ENCODE data around the gene MAN1C1. TPM values are rescaled to one million over a fixed set of nuclear protein-coding genes. Genes with fewer than 3 reads are reported as not detected.

MAN1C1 gene
- total and polyA plus RNA-seq, 2 donors (not counting 1 experiment from before 2014, with no cell fraction given): 0.31 to 0.89 TPM

GRCh38 chr1:25674807-25675084, 58.2 kb downstream of the MAN1C1 start:
- intact Hi-C loops (cut with micrococcal nuclease): no loop called here
- Histone ChIP-seq H3K36me3 (replicated peaks in 1 of 2; ENCODE audit: control extremely low read depth in 1 of 2, control insufficient read depth in 1 of 2, extremely low read depth in 1 of 2, insufficient read depth in 2 of 2, low read length in 1 of 2) (no peaks in the 10 kb centered on the region), H3K9ac (ENCODE audit: low read length) (no peak overlapping the region), H3K27ac (ENCODE audit: low read length in 2 of 2) (no peak overlapping the region), H3K9me3 (ENCODE audit: control extremely low read depth in 1 of 3, control insufficient read depth in 2 of 3, insufficient read depth in 1 of 3, low read length in 2 of 3) (peaks cover 0 to 4% (median 0%) of the 10 kb centered on the region in 3 donors), H3K4me3 (ENCODE audit: control extremely low read depth in 1 of 5, extremely low read depth in 1 of 5, insufficient read depth in 1 of 5, low read depth in 2 of 5, low read length in 4 of 5) (no peak overlapping the region), H2AFZ (ENCODE audit: insufficient read depth, low read depth, low read length, poor library complexity, severe bottlenecking) (no peak overlapping the region), H3K4me2 (replicated peaks; ENCODE audit: low read depth, low read length, poor library complexity, severe bottlenecking) (no peak overlapping the region), H3K27me3 (replicated peaks in 1 of 4; ENCODE audit: control extremely low read depth in 1 of 4, control insufficient read depth in 3 of 4, insufficient read depth in 4 of 4, low read length in 3 of 4) (no peaks in the 10 kb centered on the region), H3K4me1 (ENCODE audit: control insufficient read depth in 2 of 2, insufficient read depth in 2 of 2, low read length in 2 of 2) (peaks cover 8 to 13% of the 10 kb centered on the region in 2 donors), H4K20me1 (ENCODE audit: control insufficient read depth, insufficient read depth, low read length, poor library complexity, severe bottlenecking) (no peaks in the 10 kb centered on the region), H3K79me2 (ENCODE audit: control insufficient read depth, insufficient read depth, low read length) (no peaks in the 10 kb centered on the region)
- DNase-seq (no peak), ATAC-seq (ENCODE audit: low read depth) (no peak)
- TF ChIP-seq EZH2 (IDR thresholded peaks at IDR 0.05; ENCODE audit: borderline replicate concordance, insufficient read depth, low read depth, low read length, poor library complexity, severe bottlenecking): no peak
- TF ChIP-seq CTCF (IDR thresholded peaks at IDR 0.05): no peak
- Mint-ChIP-seq H3K4me1 (peaks cover 11% of the 10 kb centered on the region), H3K4me3 (no peak overlapping the region), H3K27ac (no peak overlapping the region), H3K27me3 (peaks cover 28% of the 10 kb centered on the region), H3K9me3 (ENCODE audit: insufficient read depth) (no peaks in the 10 kb centered on the region)
- POLR2A ChIA-PET: no interaction called here
- whole genome bisulfite sequencing (ENCODE audit: insufficient coverage): 93% methylated on average over 2 of the region's 3 CpGs
- CTCF ChIA-PET: no interaction called here

GRCh38 chr1:25675729-25676476, 59.3 kb downstream of the MAN1C1 start:
- Histone ChIP-seq H2AFZ (ENCODE audit: insufficient read depth, low read depth, low read length, poor library complexity, severe bottlenecking) (no peak overlapping the region), H3K9me3 (ENCODE audit: control extremely low read depth in 1 of 3, control insufficient read depth in 2 of 3, insufficient read depth in 1 of 3, low read length in 2 of 3) (peaks cover 0 to 4% (median 0%) of the 10 kb centered on the region in 3 donors), H3K27ac (ENCODE audit: low read length in 2 of 2) (no peak overlapping the region), H3K4me2 (replicated peaks; ENCODE audit: low read depth, low read length, poor library complexity, severe bottlenecking) (no peak overlapping the region), H3K36me3 (replicated peaks in 1 of 2; ENCODE audit: control extremely low read depth in 1 of 2, control insufficient read depth in 1 of 2, extremely low read depth in 1 of 2, insufficient read depth in 2 of 2, low read length in 1 of 2) (no peaks in the 10 kb centered on the region), H3K4me3 (ENCODE audit: control extremely low read depth in 1 of 5, extremely low read depth in 1 of 5, insufficient read depth in 1 of 5, low read depth in 2 of 5, low read length in 4 of 5) (no peak overlapping the region), H3K9ac (ENCODE audit: low read length) (no peak overlapping the region), H3K4me1 (ENCODE audit: control insufficient read depth in 2 of 2, insufficient read depth in 2 of 2, low read length in 2 of 2) (peaks cover 8 to 13% of the 10 kb centered on the region in 2 donors), H4K20me1 (ENCODE audit: control insufficient read depth, insufficient read depth, low read length, poor library complexity, severe bottlenecking) (no peaks in the 10 kb centered on the region), H3K27me3 (replicated peaks in 1 of 4; ENCODE audit: control extremely low read depth in 1 of 4, control insufficient read depth in 3 of 4, insufficient read depth in 4 of 4, low read length in 3 of 4) (no peaks in the 10 kb centered on the region), H3K79me2 (ENCODE audit: control insufficient read depth, insufficient read depth, low read length) (no peaks in the 10 kb centered on the region)
- ATAC-seq (ENCODE audit: low read depth) (peak; percentile 17), DNase-seq (no peak)
- no peak for TF ChIP-seq EZH2 (IDR thresholded peaks at IDR 0.05; ENCODE audit: borderline replicate concordance, insufficient read depth, low read depth, low read length, poor library complexity, severe bottlenecking)
- ChIA-PET POLR2A (no interaction called here), CTCF (interaction anchor here (1.3 kb wide), 1 partner anchor 172 kb away, joined by 3 read pairs; no protein-coding TSS in a partner anchor)
- Mint-ChIP-seq H3K9me3 (ENCODE audit: insufficient read depth) (no peaks in the 10 kb centered on the region), H3K27ac (no peak overlapping the region), H3K4me1 (peaks cover 11% of the 10 kb centered on the region), H3K4me3 (no peak overlapping the region), H3K27me3 (peaks cover 35% of the 10 kb centered on the region)
- WGBS (ENCODE audit: insufficient coverage): 71% methylated on average over 7 of the region's 11 CpGs
- intact Hi-C loops (cut with micrococcal nuclease): no loop called here
